Activated T-cell treated with anti-CD3 and anti-CD28 coated beads, Interleukin-2, amount 50 U/mL, for 48 hours (primary cell): ENCODE measurements around the gene MUC20.
"Not testable (repeated sequence)": the region's sequence is repeated elsewhere in the genome, so short reads cannot be mapped to it uniquely, and the experiment has no call there.

Experiments used
- DNase-seq, 2 experiments: peaks; one replicate each; pipeline ENCODE4 v3.0.0-alpha.2; 2020

Gene MUC20

GRCh38 chr3:195693428-195694216 is 27.2 kb upstream of the MUC20 start:
- DNase-seq: no peak

GRCh38 chr3:195694217-195695076 is 26.3 kb upstream of the MUC20 start:
- DNase-seq: not testable (repeated sequence)

DNA sequence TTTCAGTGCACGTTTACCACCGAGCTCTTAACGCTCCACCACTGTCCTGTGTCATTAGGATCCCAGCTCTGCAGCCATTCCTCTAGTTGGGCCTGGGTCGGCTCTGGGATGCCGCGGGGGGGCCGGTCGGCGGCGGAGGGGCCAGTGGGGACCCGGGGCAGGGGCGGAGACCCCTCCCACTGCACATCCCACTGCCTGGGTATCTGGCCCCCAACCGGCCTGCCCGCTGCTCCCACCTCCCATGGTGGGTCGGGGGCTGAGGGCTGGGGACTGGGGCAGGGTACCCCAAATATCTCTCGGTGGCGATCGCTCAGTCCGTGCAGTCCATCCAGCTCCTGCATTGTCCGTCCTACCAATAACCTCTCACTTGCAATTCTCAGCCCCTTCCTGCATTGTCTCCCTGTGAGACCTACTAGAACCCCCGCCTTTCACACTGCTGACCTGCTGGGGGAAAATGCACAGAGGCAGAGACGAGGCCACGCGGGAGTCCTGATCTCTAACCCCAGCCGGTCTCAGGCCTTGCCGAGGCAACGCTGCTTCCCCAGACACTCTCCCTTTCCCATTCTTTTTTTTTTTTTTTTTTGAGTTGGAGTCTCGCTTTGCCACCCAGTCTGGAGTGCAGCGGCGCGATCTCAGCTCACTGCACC is 24.0 kb upstream of the MUC20 start:
- DNase-seq: no peak

- DNase-seq: no peak
Observed at GRCh38 chr3:195697582-195698324, 23.0 kb upstream of the MUC20 start.

DNA sequence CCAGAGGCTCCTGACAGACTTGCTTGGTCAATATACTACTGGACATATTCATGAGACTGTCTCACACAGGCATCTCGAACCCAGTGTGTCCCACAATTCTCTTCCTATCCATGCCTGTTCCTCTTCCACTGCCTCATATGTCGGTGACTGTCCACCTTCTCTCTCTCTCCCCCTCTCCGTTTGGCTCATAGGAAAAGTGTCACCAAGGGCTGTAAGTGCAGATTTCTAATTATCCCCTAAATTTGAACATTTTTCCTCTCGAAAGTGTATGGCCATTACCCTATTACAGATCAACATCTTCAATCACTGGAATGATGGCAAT is 22.5 kb upstream of the MUC20 start:
- DNase-seq: no peak

DNA sequence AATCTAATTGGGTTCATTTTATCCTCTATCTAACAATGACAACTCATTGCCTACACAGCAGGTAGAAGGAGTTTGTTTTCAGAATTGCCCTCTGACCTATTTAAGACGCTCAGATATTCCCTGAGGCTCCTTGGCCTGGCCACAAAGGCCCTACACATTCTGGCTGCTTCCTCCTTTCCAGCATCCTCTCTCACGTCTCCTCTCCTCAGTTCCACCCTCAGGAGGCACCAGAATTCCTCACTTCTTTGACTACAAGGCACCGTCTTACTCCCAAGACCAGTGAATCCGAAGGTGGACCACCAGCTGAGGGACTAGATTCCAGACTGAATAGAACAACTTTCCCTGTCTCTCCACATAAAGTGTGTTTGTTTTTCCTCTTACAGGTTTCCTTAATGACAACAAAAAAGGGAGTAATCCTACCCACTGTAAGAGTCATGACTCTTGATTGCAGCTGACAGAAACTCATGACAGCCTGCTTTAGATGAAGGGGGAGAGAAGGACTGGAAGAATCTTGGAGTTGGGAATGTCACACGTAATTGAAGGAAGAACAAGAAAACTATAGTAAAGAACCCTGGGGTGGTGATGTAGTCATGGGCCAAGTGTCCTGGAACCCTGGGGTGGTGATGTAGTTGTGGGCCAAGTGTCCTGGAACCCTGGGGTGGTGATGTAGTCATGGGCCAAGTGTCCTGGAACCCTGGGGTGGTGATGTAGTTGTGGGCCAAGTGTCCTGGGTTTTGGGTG is 22.0 kb upstream of the MUC20 start:
- no peak for DNase-seq

DNA sequence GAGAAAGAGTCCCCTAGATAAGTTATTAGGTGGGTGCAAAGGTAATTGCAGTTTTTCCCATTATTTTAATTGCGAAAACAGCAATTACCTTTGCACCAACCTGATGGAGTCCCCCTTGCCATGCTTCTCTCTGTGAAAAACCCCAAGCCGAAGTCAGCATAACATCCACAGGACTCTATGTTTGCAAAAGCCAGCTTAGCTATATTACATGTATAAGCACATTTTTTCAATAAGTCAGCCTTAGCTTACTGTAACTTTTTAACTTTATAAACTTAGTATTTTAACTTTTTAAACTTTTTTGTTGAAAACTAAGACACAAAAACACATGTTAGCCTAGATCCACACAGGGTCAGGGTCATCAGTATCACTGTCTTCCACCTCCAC is 21.4 kb upstream of the MUC20 start:
- no peak for DNase-seq

DNA sequence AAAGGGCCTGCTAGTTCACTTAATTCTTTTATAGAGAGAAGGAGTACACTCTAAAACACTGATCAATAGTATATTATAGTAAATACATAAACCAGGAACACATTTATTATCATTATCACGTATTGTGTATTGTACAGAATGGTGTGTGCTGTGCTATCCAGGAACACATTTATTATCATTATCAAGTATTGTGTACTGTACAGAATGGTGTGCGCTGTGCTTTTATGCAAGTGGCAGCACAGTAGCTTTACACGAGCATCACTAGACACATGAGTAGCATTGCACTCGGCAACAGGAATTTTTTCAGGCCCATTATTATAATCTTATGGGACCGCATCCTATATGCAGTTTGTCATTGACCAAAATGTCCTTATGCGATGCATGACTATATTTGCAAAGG is 20.9 kb upstream of the MUC20 start:
- DNase-seq: no peak

DNA sequence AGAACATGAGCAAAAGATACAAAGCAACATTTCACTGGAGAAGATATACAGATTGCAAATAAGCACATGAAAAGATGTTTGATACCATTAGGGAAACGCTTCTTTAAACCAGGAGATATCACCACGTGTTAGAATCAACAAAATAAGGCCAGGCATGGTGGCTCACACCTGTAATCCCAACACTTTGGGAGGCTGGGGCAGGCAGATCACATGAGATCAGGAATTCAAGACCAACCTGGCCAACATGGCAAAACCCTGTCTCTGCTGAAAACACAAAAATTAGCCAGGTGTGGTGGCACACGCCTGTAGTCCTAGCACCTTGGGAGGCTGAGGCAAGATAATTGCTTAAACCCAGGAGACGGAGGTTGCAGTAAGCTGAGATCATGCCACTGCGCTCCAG is 20.5 kb upstream of the MUC20 start:
- no peak for DNase-seq

DNA sequence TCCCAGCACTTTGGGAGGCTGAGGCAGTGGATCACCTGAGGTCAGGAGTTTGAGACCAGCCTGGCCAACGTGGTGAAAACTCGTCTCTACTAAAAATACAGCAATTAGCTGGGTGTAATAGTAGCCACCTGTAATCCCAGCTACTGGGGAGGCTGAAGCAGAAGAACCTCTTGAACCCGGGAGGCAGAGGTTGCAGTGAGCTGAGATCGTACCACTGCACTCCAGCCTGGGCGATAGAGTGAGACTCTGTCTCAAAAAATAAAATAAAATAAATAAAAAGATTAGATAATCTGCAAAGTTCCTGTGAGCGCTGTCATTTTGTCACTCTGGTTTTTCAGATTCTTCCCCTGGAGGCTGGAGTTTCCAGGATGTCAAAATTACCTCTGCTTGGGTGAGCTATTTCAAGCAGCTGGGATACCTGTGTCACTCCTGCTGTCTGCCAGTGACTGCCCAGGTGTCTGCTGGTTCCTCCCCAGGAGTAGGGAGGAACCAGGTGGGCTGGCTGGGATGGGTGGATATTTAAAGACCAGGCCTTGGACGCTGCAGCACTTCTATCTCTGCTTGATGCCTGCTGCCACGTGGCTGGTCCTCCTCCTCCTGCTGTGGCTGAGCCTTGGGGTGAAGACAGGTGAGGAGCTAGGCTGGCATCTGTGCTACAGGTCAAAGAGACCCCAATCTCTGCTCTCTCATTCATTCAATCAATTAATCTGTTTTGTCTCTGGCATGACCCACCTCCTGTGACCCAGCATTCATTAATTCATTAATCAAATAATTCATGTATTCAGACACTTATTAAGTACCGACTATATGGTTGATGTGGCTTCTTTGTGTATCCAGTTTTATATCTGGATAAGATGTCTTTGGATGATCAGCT is 19.5 kb upstream of the MUC20 start:
- DNase-seq: no peak

- DNase-seq: no peak
Observed at GRCh38 chr3:195703776-195704175, 17.0 kb upstream of the MUC20 start.

DNA sequence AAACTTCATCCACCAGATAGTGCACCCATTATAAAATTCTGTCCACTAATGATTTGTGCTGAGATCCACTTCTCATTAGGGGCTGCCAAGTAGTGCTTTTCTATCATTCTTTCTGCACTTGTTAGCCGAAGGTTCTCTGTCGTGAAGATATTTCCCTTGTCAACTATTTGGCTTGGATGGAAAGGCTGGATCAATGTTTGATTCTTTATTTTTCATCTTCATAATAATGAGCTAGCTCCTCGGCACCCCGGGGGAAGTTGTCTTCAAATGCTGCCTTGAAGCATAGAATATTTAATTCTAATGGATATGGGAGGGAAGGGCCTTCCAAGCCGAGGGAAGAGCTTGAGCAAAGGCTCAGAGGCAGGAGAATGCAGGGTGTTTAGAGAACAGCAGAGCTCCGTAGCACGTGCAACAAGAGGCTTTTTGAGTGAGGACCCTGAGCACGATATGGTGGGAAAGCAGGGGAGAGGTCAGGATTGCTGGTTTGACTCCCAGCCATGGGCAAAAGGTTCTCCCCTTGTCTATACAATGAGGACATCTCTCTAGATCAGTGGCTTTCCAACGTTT is 16.3 kb upstream of the MUC20 start:
- DNase-seq: no peak

GRCh38 chr3:195705081-195705991 is 15.4 kb upstream of the MUC20 start:
- DNase-seq: no peak

- no peak for DNase-seq
Observed at GRCh38 chr3:195708061-195708460, 12.7 kb upstream of the MUC20 start.

GRCh38 chr3:195708626-195709481 is 11.9 kb upstream of the MUC20 start:
- no peak for DNase-seq

GRCh38 chr3:195709676-195710085 is 11.1 kb upstream of the MUC20 start:
- no peak for DNase-seq

DNA sequence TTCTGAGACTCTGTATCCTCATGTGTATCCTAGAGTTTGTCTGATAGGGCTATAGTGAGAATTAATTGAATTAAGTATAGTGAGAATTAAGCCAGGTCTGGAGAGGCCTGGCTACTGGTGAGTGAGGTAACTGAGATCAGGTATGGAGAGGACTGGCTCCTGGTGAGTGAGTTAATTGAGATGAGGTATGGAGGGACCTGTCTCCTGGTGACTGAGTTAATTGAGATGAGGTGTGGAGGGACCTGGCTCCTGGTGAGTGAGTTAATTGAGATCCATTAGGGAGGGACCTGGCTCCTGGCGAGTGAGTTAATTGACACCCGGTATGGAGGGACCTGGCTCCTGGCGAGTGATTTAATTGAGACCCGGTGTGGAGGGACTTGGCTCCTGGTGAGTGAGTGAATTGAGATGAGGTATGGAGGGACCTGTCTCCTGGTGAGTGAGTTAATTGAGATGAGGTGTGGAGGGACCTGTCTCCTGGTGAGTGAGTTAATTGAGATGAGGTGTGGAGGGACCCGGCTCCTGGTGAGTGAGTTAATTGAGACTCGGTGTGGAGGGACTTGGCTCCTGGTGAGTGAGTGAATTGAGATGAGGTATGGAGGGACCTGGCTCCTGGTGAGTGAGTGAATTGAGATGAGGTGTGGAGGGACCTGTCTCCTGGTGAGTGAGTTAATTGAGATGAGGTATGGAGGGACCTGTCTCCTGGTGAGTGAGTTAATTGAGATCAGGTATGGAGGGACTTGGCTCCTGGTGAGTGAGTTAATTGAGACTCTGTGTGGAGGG is 10.5 kb upstream of the MUC20 start:
- not testable (repeated sequence) for DNase-seq
